H1 (cell line): ENCODE data around the gene PLCL2. TPM values are rescaled to one million over a fixed set of nuclear protein-coding genes. Genes with fewer than 3 reads are reported as not detected.

Experiments used
- CTCF ChIA-PET: fragments of 300-600 bp; sonication (Branson Sonifier 250); formaldehyde crosslinking; loops from one replicate; lab custom pipeline; 2021; ENCODE audit not compliant: partially characterized antibody; lab: Charles Lee
- POLR2A ChIA-PET: fragments of 300-600 bp; sonication (Branson Sonifier 250); formaldehyde crosslinking; loops from one replicate; lab custom pipeline; 2021; ENCODE audit warnings: inconsistent platforms; ENCODE audit not compliant: partially characterized antibody; lab: Charles Lee
- DNase-seq, 2 experiments: peaks; one replicate each; pipeline versions ENCODE4 v3.0.0 to v3.0.0-alpha.2; 2010 to 2022; ENCODE audit warnings: low spot score in 2 of 2, low read depth in 1 of 2, mixed read lengths in 1 of 2
- FAIRE-seq: peaks from 2 replicates; lab custom pipeline; 2011; peaks lifted over from hg19 to GRCh38; lab: Jason Lieb, UNC
- H2AFZ ChIP-seq: 2 replicates; pipeline ENCODE4 v1.8.1; 2012; ENCODE audit warnings: low read length, inconsistent platforms
- H2AK5ac ChIP-seq: 2 replicates; pipeline ENCODE4 v1.6.1; 2013; ENCODE audit warnings: low read depth, low read length
- H2BK120ac ChIP-seq: replicated peaks from 2 replicates; pipeline ENCODE3; 2013; ENCODE audit warnings: low read depth, low read length, inconsistent platforms
- H2BK12ac ChIP-seq: 2 replicates; pipeline ENCODE4 v1.6.1; 2013; ENCODE audit warnings: low read depth, low read length
- H2BK15ac ChIP-seq: 2 replicates; pipeline ENCODE4 v1.6.1; 2013; ENCODE audit warnings: low read length
- H2BK20ac ChIP-seq: 2 replicates; pipeline ENCODE4 v1.6.1; 2013; ENCODE audit warnings: low read length
- H2BK5ac ChIP-seq: 2 replicates; pipeline ENCODE4 v1.6.1; 2013; ENCODE audit warnings: low read depth, low read length
- H3K14ac ChIP-seq: 2 replicates; pipeline ENCODE4 v1.6.1; 2013; ENCODE audit warnings: inconsistent platforms; ENCODE audit not compliant: insufficient read length
- H3K18ac ChIP-seq: 2 replicates; pipeline ENCODE4 v1.6.1; 2013; ENCODE audit warnings: low read length; ENCODE audit errors: extremely low read depth
- H3K23ac ChIP-seq: 2 replicates; pipeline ENCODE4 v1.6.1; 2013; ENCODE audit warnings: inconsistent platforms; ENCODE audit not compliant: insufficient read length
- H3K23me2 ChIP-seq: 2 replicates; pipeline ENCODE4 v1.6.1; 2013; ENCODE audit warnings: low read depth, low read length
- H3K27ac ChIP-seq: 2 replicates; pipeline ENCODE4 v1.6.1; 2011; ENCODE audit warnings: low read depth, low read length, inconsistent platforms
- H3K27me3 ChIP-seq, 4 experiments: replicated peaks in 1 of 4; 1 replicate in 1 of 4; 2 replicates in 3 of 4; pipeline versions ENCODE4 v1.6.1 to v1.8.1; 2011 to 2013; ENCODE audit warnings: low read length in 3 of 4, mild to moderate bottlenecking in 3 of 4, inconsistent platforms in 2 of 4, mixed read lengths in 2 of 4, moderate library complexity in 1 of 4; ENCODE audit not compliant: control insufficient read depth in 3 of 4, insufficient read depth in 3 of 4; ENCODE audit errors: extremely low read depth in 1 of 4
- H3K36me3 ChIP-seq, 4 experiments: 2 replicates each; pipeline versions ENCODE4 v1.6.1 to v1.8.1; 2011 to 2013; ENCODE audit warnings: mild to moderate bottlenecking in 4 of 4, low read length in 3 of 4, moderate library complexity in 2 of 4, control low read depth in 1 of 4, inconsistent platforms in 1 of 4; ENCODE audit not compliant: insufficient read depth in 4 of 4, control insufficient read depth in 2 of 4
- H3K4ac ChIP-seq: replicated peaks from 2 replicates; pipeline ENCODE3; 2013; ENCODE audit warnings: low read length, low read depth, mixed read lengths, inconsistent platforms; ENCODE audit not compliant: insufficient read length
- H3K4me1 ChIP-seq, 4 experiments: replicated peaks in 1 of 4; 1 replicate in 1 of 4; 2 replicates in 3 of 4; pipeline versions ENCODE4 v1.6.1 to v1.8.1; 2011 to 2013; ENCODE audit warnings: low read length in 3 of 4, inconsistent platforms in 2 of 4, mixed read lengths in 1 of 4; ENCODE audit not compliant: insufficient read depth in 4 of 4, control insufficient read depth in 3 of 4
- H3K4me2 ChIP-seq, 2 experiments: 2 replicates each; pipeline versions ENCODE4 v1.6.1 to v1.8.1; 2011 to 2013; ENCODE audit warnings: low read depth in 2 of 2, low read length in 2 of 2, control low read depth in 1 of 2, inconsistent platforms in 1 of 2, mild to moderate bottlenecking in 1 of 2; ENCODE audit not compliant: insufficient read depth in 1 of 2
- H3K4me3 ChIP-seq, 4 experiments: fragments of 200-600, 300-600 bp in 1 of 4; sonication (generic), shearing (Covaris generic), sonication (Bioruptor Twin) in 1 of 4; 2 replicates each; pipeline versions ENCODE4 v1.5.1 to v1.8.1; 2011 to 2016; ENCODE audit warnings: low read length in 4 of 4, low read depth in 3 of 4, control low read depth in 2 of 4, inconsistent platforms in 2 of 4, mild to moderate bottlenecking in 2 of 4, mixed read lengths in 1 of 4, moderate library complexity in 1 of 4; ENCODE audit not compliant: insufficient read depth in 2 of 4; ENCODE audit errors: extremely low read depth in 1 of 4
- H3K56ac ChIP-seq: replicated peaks from 2 replicates; pipeline ENCODE3; 2013; ENCODE audit warnings: low read depth, mild to moderate bottlenecking, mixed read lengths, low read length, inconsistent platforms; ENCODE audit not compliant: insufficient read length
- H3K79me1 ChIP-seq: 2 replicates; pipeline ENCODE4 v1.6.1; 2013; ENCODE audit warnings: low read depth, low read length, control low read depth
- H3K79me2 ChIP-seq, 2 experiments: 2 replicates each; pipeline versions ENCODE4 v1.6.1 to v1.8.1; 2012 to 2013; ENCODE audit warnings: low read length in 2 of 2, mild to moderate bottlenecking in 2 of 2, inconsistent platforms in 1 of 2; ENCODE audit not compliant: insufficient read depth in 2 of 2, control insufficient read depth in 1 of 2
- H3K9ac ChIP-seq, 4 experiments: replicated peaks in 1 of 4; 1 replicate in 1 of 4; 2 replicates in 3 of 4; pipeline versions ENCODE4 v1.6.1 to v1.8.1; 2011 to 2013; ENCODE audit warnings: low read depth in 3 of 4, low read length in 3 of 4, control low read depth in 2 of 4, mild to moderate bottlenecking in 2 of 4, moderate library complexity in 2 of 4, inconsistent platforms in 1 of 4; ENCODE audit errors: extremely low read depth in 1 of 4
- H3K9me3 ChIP-seq, 2 experiments: 2 replicates each; pipeline versions ENCODE4 v1.6.1 to v1.8.1; 2012 to 2013; ENCODE audit warnings: mild to moderate bottlenecking in 2 of 2, moderate library complexity in 2 of 2, control low read depth in 1 of 2, inconsistent platforms in 1 of 2, low read depth in 1 of 2, low read length in 1 of 2, mixed read lengths in 1 of 2; ENCODE audit not compliant: insufficient read depth in 2 of 2
- H4K20me1 ChIP-seq, 2 experiments: replicated peaks in 1 of 2; 2 replicates each; pipeline versions ENCODE3 to v1.8.1; 2011 to 2013; ENCODE audit warnings: inconsistent platforms in 2 of 2, low read length in 2 of 2, mild to moderate bottlenecking in 1 of 2; ENCODE audit not compliant: insufficient read depth in 2 of 2, control insufficient read depth in 1 of 2
- H4K5ac ChIP-seq: 2 replicates; pipeline ENCODE4 v1.6.1; 2013; ENCODE audit warnings: low read length, low read depth, mixed read lengths, inconsistent platforms; ENCODE audit not compliant: insufficient read length
- H4K8ac ChIP-seq: 2 replicates; pipeline ENCODE4 v1.8.0; 2013; ENCODE audit warnings: mild to moderate bottlenecking, moderate library complexity, low read length, inconsistent platforms; ENCODE audit not compliant: insufficient read depth; ENCODE audit errors: extremely low read depth
- H4K91ac ChIP-seq: replicated peaks from 2 replicates; pipeline ENCODE3; 2013; ENCODE audit warnings: low read length, mixed read lengths, inconsistent platforms; ENCODE audit not compliant: insufficient read length
- ATF3 ChIP-seq: IDR thresholded peaks from 2 replicates; pipeline ENCODE4 v1.6.1; 2011; ENCODE audit warnings: low read depth, mild to moderate bottlenecking, low read length; ENCODE audit not compliant: insufficient read depth
- BCL11A ChIP-seq, 2 experiments: IDR thresholded peaks; one replicate each; pipeline ENCODE4 v1.6.1; 2011; ENCODE audit warnings: low read depth in 2 of 2, low read length in 2 of 2, mild to moderate bottlenecking in 2 of 2
- BRCA1 ChIP-seq: IDR thresholded peaks from 2 replicates; pipeline ENCODE4 v1.6.1; 2012; ENCODE audit warnings: low read depth, low read length, improper control_type of control experiment
- GTF2F1 ChIP-seq: IDR thresholded peaks from 2 replicates; pipeline ENCODE4 v1.6.1; 2012; ENCODE audit warnings: low read depth, low read length, improper control_type of control experiment, borderline replicate concordance
- POLR2A ChIP-seq, 2 experiments: IDR thresholded peaks; 1 replicate in 1 of 2; 2 replicates in 1 of 2; pipeline ENCODE4 v1.6.1; 2011; ENCODE audit warnings: low read depth in 2 of 2, low read length in 2 of 2, mild to moderate bottlenecking in 2 of 2; ENCODE audit errors: control extremely low read depth in 1 of 2
- RXRA ChIP-seq: IDR thresholded peaks from 2 replicates; pipeline ENCODE4 v1.6.1; 2011; ENCODE audit warnings: low read depth, mild to moderate bottlenecking, low read length, moderate library complexity; ENCODE audit not compliant: insufficient read depth
- SIRT6 ChIP-seq: IDR thresholded peaks from one replicate; pipeline ENCODE4 v1.7.1; 2012; ENCODE audit warnings: low read length, inconsistent platforms
- SIX5 ChIP-seq: IDR thresholded peaks from 2 replicates; pipeline ENCODE4 v1.6.1; 2011; ENCODE audit warnings: mild to moderate bottlenecking, low read depth, low read length
- SUZ12 ChIP-seq: fragments of 200-600 bp; sonication (generic); IDR thresholded peaks from 2 replicates; pipeline ENCODE4 v1.6.1; 2012; ENCODE audit warnings: mild to moderate bottlenecking, inconsistent platforms, low read length, moderate library complexity, mixed read lengths
- TEAD4 ChIP-seq: IDR thresholded peaks from 2 replicates; pipeline ENCODE4 v1.6.1; 2012; ENCODE audit warnings: low read depth, low read length, inconsistent platforms, mixed read lengths
- WGBS, 2 experiments: shearing (Covaris generic) in 1 of 2; methylation state at CpG; one replicate each; pipeline versions ENCODE4 v1.1.6 to v1.1.7; 2013 to 2015; ENCODE audit warnings: low lambda C conversion rate in 2 of 2, mixed read lengths in 2 of 2, inconsistent platforms in 1 of 2, low coverage in 1 of 2, missing lambda C conversion rate in 1 of 2; ENCODE audit not compliant: insufficient replicate concordance in 2 of 2, insufficient coverage in 1 of 2, insufficient read length in 1 of 2; ENCODE audit errors: extremely low coverage in 1 of 2, missing lambda C conversion rate in 1 of 2; 5-methylcytosine and 5-hydroxymethylcytosine counted together
- polyA plus RNA-seq, 7 experiments: library from polyadenylated mRNA; depleted of rRNA in 3 of 7; stranded (reverse) in 5 of 7; unstranded in 2 of 7; fragments of >200 nt in 5 of 7; fragments of 200-250 nt in 2 of 7; gene quantifications; 1 replicate in 5 of 7; 2 replicates in 1 of 7; 4 replicates in 1 of 7; pipeline versions ENCODE4 v1.2.1 to v1.2.3, GENCODE V29; 2011 to 2013; ENCODE audit warnings: missing spikeins in 2 of 7, mixed read lengths in 2 of 7
- total RNA-seq: library from RNA; stranded (reverse); fragmentation: NEBNext Ultra II Directional; extraction: Animal tissue kit (Norgen Biotek cat#: 25700); gene quantifications from 2 replicates; pipeline ENCODE4 v1.2.1, GENCODE V29; 2021

Gene PLCL2
- total and polyA plus RNA-seq, 2 of the 8 experiments (the other 6 are each of a cell fraction or from before 2014, with no cell fraction given): 3.5 to 6.8 TPM

- peaks cover 10% of the 10 kb centered on the region; the same call in 1 of the 2 replicates for H3K23me2 ChIP-seq
- POLR2A ChIA-PET: interaction anchor here (0.6 kb wide), 1 partner anchor 302 kb away, joined by 3 read pairs; no protein-coding TSS in a partner anchor
- H3K79me2 ChIP-seq: peaks cover 0 to 20% of the 10 kb centered on the region in 2 experiments; a peak in 3 of 4 replicates
- H4K8ac ChIP-seq: peak overlapping the region; percentile 40; the same call in 1 of the 2 replicates
- no peak overlapping the region for H2AK5ac ChIP-seq
- H2BK15ac ChIP-seq: no peak overlapping the region
- CTCF ChIA-PET: interaction anchor here (0.8 to 2.6 kb wide), 18 partner anchors 11 to 271 kb away, joined by 3 to 20 read pairs (median 5); no protein-coding TSS in a partner anchor
- no peak overlapping the region for H4K5ac ChIP-seq
- H2BK5ac ChIP-seq: no peak overlapping the region
- 0 out of 2 replicates have a peak overlapping the region, but pooled peaks have one; percentile 71 for H2BK12ac ChIP-seq
- no peaks in the 10 kb centered on the region for H3K9me3 ChIP-seq
- peak overlapping the region; percentile 24; the same call in 1 of the 2 replicates for H3K18ac ChIP-seq
- H3K4me3 ChIP-seq: peak overlapping the region; percentile 59 to 85 (median 62); a peak in 5 of 8 replicates
- peaks cover 0 to 18% (median 13%) of the 10 kb centered on the region in 4 experiments; a peak in 6 of 7 replicates for H3K27me3 ChIP-seq
- no peak overlapping the region for H2AFZ ChIP-seq
- H3K27ac ChIP-seq: no peak overlapping the region
- FAIRE-seq: peak; percentile 28
- WGBS, 2 experiments: 42% methylated on average over 17 of the region's 23 CpGs; no CpG with 5 or more reads in 1 of the 2 experiments
- TF ChIP-seq SIX5 (no peak), SUZ12 (no peak; the same call in 1 of the 2 replicates), GTF2F1 (no peak), SIRT6 (no peak), BRCA1 (no peak), RXRA (0 out of 2 replicates have a peak, but pooled peaks have one; percentile 23), ATF3 (no peak), POLR2A (IDR thresholded peaks at IDR 0.05; ENCODE audit: control extremely low read depth in 1 of 2, low read depth in 2 of 2, low read length in 2 of 2) (no peak), TEAD4 (peak; percentile 60; the same call in 1 of the 2 replicates), BCL11A (IDR thresholded peaks at IDR 0.05; ENCODE audit: low read depth in 2 of 2, low read length in 2 of 2) (no peak)
- H4K91ac ChIP-seq: no peak overlapping the region
- H2BK20ac ChIP-seq: no peak overlapping the region; the same call in 1 of the 2 replicates
- H3K4me2 ChIP-seq: peak overlapping the region; percentile 79 to 93
- peaks cover 6 to 12% (median 7%) of the 10 kb centered on the region in 4 experiments for H3K4me1 ChIP-seq
- H3K36me3 ChIP-seq: no peaks in the 10 kb centered on the region; a peak in 1 of 8 replicates
- H4K20me1 ChIP-seq: no peaks in the 10 kb centered on the region
- no peak overlapping the region for H3K9ac ChIP-seq
- no peak for DNase-seq
- no peak overlapping the region for H3K56ac ChIP-seq
- H3K4ac ChIP-seq: no peak overlapping the region
- no peak overlapping the region for H2BK120ac ChIP-seq
- H3K14ac ChIP-seq: no peak overlapping the region
- H3K79me1 ChIP-seq: no peaks in the 10 kb centered on the region
- H3K23ac ChIP-seq: no peak overlapping the region
Measured at GRCh38 chr3:16883057-16883722, 1.6 kb upstream of the PLCL2 start.
